Endothelial cell of umbilical vein (primary cell): ENCODE measurements around the gene RINT1. TPM values are rescaled to one million over a fixed set of nuclear protein-coding genes. Genes with fewer than 3 reads are reported as not detected.
A peak's percentile ranks its signal among the peaks of the same experiment; 100 is the strongest.

Experiments used
- BruUV-seq: library from RNA; stranded (reverse); fragments of 400-500 nt; replicated peaks from 2 replicates; lab custom pipeline; 2021; lab: Mats Ljungman, UMichigan
- CTCF ChIA-PET: fragments of 300-600, 350-600 bp; sonication (Branson Sonifier 250); formaldehyde crosslinking; loops from one replicate; lab custom pipeline; 2021; ENCODE audit warnings: antibody characterized with exemption, inconsistent platforms; lab: Charles Lee
- POLR2A ChIA-PET: fragments of 300-600, 350-600 bp; sonication (Branson Sonifier 250); formaldehyde crosslinking; loops from one replicate; lab custom pipeline; 2021; ENCODE audit warnings: antibody characterized with exemption, inconsistent platforms; lab: Charles Lee
- DNase-seq: peaks from one replicate; pipeline ENCODE4 v3.0.0-alpha.2; 2011; ENCODE audit warnings: low read depth, low spot score
- FAIRE-seq: peaks from 2 replicates; lab custom pipeline; 2011; peaks lifted over from hg19 to GRCh38; lab: Jason Lieb, UNC
- H2AFZ ChIP-seq: 2 replicates; pipeline ENCODE4 v1.6.0; 2012; ENCODE audit warnings: low read depth, low read length, control low read depth, inconsistent platforms
- H3K27ac ChIP-seq: 2 replicates; pipeline ENCODE4 v1.5.1; 2011; ENCODE audit warnings: low read depth, mild to moderate bottlenecking, control low read depth, low read length, moderate library complexity; ENCODE audit not compliant: insufficient read depth
- H3K27me3 ChIP-seq, 2 experiments: 2 replicates each; pipeline versions ENCODE4 v1.6.0 to v1.6.1; 2011; ENCODE audit warnings: low read length in 2 of 2, mixed read lengths in 1 of 2; ENCODE audit not compliant: control insufficient read depth in 2 of 2, insufficient read depth in 2 of 2
- H3K36me3 ChIP-seq, 2 experiments: 2 replicates in 1 of 2; 3 replicates in 1 of 2; pipeline ENCODE4 v1.5.1; 2011; ENCODE audit warnings: low read length in 2 of 2, mild to moderate bottlenecking in 1 of 2, moderate library complexity in 1 of 2; ENCODE audit not compliant: control insufficient read depth in 2 of 2, insufficient read depth in 2 of 2; ENCODE audit errors: extremely low read depth in 1 of 2
- H3K4me1 ChIP-seq: 3 replicates; pipeline ENCODE4 v1.5.1; 2011; ENCODE audit warnings: mild to moderate bottlenecking, low read length; ENCODE audit not compliant: control insufficient read depth, insufficient read depth; ENCODE audit errors: extremely low read depth
- H3K4me2 ChIP-seq: 2 replicates; pipeline ENCODE4 v1.6.1; 2011; ENCODE audit warnings: low read length, control low read depth, mixed read lengths; ENCODE audit not compliant: insufficient read depth
- H3K4me3 ChIP-seq, 3 experiments: fragments of 200-600 bp in 1 of 3; sonication (generic), shearing (Covaris generic) in 1 of 3; replicated peaks in 1 of 3; 2 replicates each; pipeline ENCODE4 v1.5.1; 2011 to 2016; ENCODE audit warnings: control low read depth in 3 of 3, low read length in 3 of 3, mild to moderate bottlenecking in 2 of 3, inconsistent platforms in 1 of 3, low read depth in 1 of 3, moderate library complexity in 1 of 3; ENCODE audit not compliant: insufficient read depth in 1 of 3
- H3K79me2 ChIP-seq: 2 replicates; pipeline ENCODE4 v1.6.0; 2012; ENCODE audit warnings: low read length, inconsistent platforms; ENCODE audit not compliant: control insufficient read depth, insufficient read depth
- H3K9ac ChIP-seq: replicated peaks from 2 replicates; pipeline ENCODE3; 2011; ENCODE audit warnings: low read length, control low read depth; ENCODE audit not compliant: insufficient read depth; ENCODE audit errors: extremely low read depth
- H3K9me1 ChIP-seq: replicated peaks from 3 replicates; pipeline ENCODE4 v1.6.0; 2011; ENCODE audit warnings: mild to moderate bottlenecking, low read length; ENCODE audit not compliant: control insufficient read depth, insufficient read depth; ENCODE audit errors: extremely low read depth
- H3K9me3 ChIP-seq: replicated peaks from 2 replicates; pipeline ENCODE4 v1.5.1; 2012; ENCODE audit warnings: low read length, inconsistent platforms; ENCODE audit not compliant: control insufficient read depth, insufficient read depth
- H4K20me1 ChIP-seq: replicated peaks from 2 replicates; pipeline ENCODE3; 2011; ENCODE audit warnings: mild to moderate bottlenecking, low read length; ENCODE audit not compliant: control insufficient read depth, insufficient read depth; ENCODE audit errors: extremely low read depth
- CTCF ChIP-seq, 2 donors: IDR thresholded peaks; 1 replicate in 1 of 2; 2 replicates in 1 of 2; pipeline ENCODE4 v1.5.1; 2011; ENCODE audit warnings: low read length in 2 of 2, mild to moderate bottlenecking in 2 of 2, moderate library complexity in 2 of 2, control low read depth in 1 of 2, inconsistent platforms in 1 of 2, low read depth in 1 of 2; ENCODE audit not compliant: insufficient read depth in 1 of 2; ENCODE audit errors: extremely low read depth in 1 of 2
- EZH2 ChIP-seq: IDR thresholded peaks from 2 replicates; pipeline ENCODE4 v1.6.1; 2012; ENCODE audit warnings: borderline replicate concordance, low read depth, mild to moderate bottlenecking, moderate library complexity, low read length, inconsistent platforms; ENCODE audit not compliant: severe bottlenecking
- FOS ChIP-seq: IDR thresholded peaks from 2 replicates; pipeline ENCODE4 v1.6.1; 2011; ENCODE audit warnings: mild to moderate bottlenecking, low read length, moderate library complexity, borderline replicate concordance; ENCODE audit not compliant: insufficient read depth
- GATA2 ChIP-seq: IDR thresholded peaks from 2 replicates; pipeline ENCODE4 v1.7.0; 2011; ENCODE audit warnings: low read depth, mild to moderate bottlenecking, moderate library complexity, mixed read lengths, low read length; ENCODE audit not compliant: insufficient read length, insufficient read depth
- JUN ChIP-seq: IDR thresholded peaks from 2 replicates; pipeline ENCODE4 v1.6.1; 2011; ENCODE audit warnings: borderline replicate concordance, low read depth; ENCODE audit not compliant: insufficient read length, insufficient read depth
- MAX ChIP-seq: IDR thresholded peaks from 2 replicates; pipeline ENCODE4 v1.6.1; 2011; ENCODE audit not compliant: insufficient read depth, insufficient read length
- MYC ChIP-seq: IDR thresholded peaks from one replicate; pipeline ENCODE4 v1.6.1; 2011; ENCODE audit warnings: mild to moderate bottlenecking, low read depth, low read length
- POLR2A ChIP-seq: IDR thresholded peaks from 2 replicates; pipeline ENCODE4 v1.6.1; 2012; ENCODE audit warnings: low read depth, mild to moderate bottlenecking, control low read depth, low read length
- POLR2AphosphoS5 ChIP-seq: IDR thresholded peaks from 2 replicates; pipeline ENCODE4 v1.6.1; 2012; ENCODE audit warnings: low read depth, mild to moderate bottlenecking, control low read depth, low read length, moderate library complexity; ENCODE audit not compliant: insufficient read depth
- dilution Hi-C: fragments of 300-500 bp; cut with MboI; formaldehyde crosslinking; loops from one replicate; pipeline ENCODE4 v1.15.0; 2019; ENCODE audit warnings: low sequenced_read_pairs; ENCODE audit not compliant: extremely low pct_ligation_motif_present
- intact Hi-C: fragments of 100-400 bp; cut with micrococcal nuclease; formaldehyde crosslinking; loops from one replicate; pipeline ENCODE4 v1.10.0; 2022
- polyA plus RNA-seq, 4 experiments: library from polyadenylated mRNA; depleted of rRNA in 3 of 4; stranded (reverse) in 3 of 4; unstranded in 1 of 4; fragments of >200 nt; gene quantifications; 2 replicates each; pipeline versions ENCODE4 v1.2.1 to v1.2.3, GENCODE V29; 2011 to 2012; ENCODE audit warnings: missing spikeins in 1 of 4
- total RNA-seq: library from RNA; stranded (reverse); gene quantifications from 2 replicates; pipeline ENCODE4 v1.2.3, GENCODE V29; 2021

The RINT1 gene
- total and polyA plus RNA-seq, 2 donors (not counting 3 experiments of a cell fraction or from before 2014, with no cell fraction given), result 10.8 to 23.4 TPM

GRCh38 chr7:105580022-105580740 lies 48.2 kb downstream of the RINT1 start:
- FAIRE-seq, result no peak
- H3K4me2 ChIP-seq, result no peak overlapping the region
- TF ChIP-seq MAX (no peak), EZH2 (no peak), POLR2A (no peak), CTCF (IDR thresholded peaks at IDR 0.05; ENCODE audit: extremely low read depth in 1 of 2, insufficient read depth in 1 of 2, low read depth in 1 of 2, low read length in 2 of 2) (peak in 1 of 2 donors; percentile 1), MYC (no peak), POLR2AphosphoS5 (no peak), FOS (no peak), GATA2 (peak; percentile 35), JUN (no peak)
- peak; percentile 17 for DNase-seq
- no peak overlapping the region for H3K9ac ChIP-seq
- H3K9me3 ChIP-seq, result no peaks in the 10 kb centered on the region
- dilution Hi-C loops, result no loop called here
- intact Hi-C loops, result loop anchor here (10.0 kb wide), 1 partner anchor 435 kb away; no protein-coding TSS in a partner anchor
- no peaks in the 10 kb centered on the region for H4K20me1 ChIP-seq
- ChIA-PET POLR2A (no interaction called here), CTCF (interaction anchor here (1.0 to 2.4 kb wide), 7 partner anchors 9 to 696 kb away, joined by 3 to 11 read pairs (median 4); partner anchors contain the start of gene RINT1)
- no peaks in the 10 kb centered on the region for H3K36me3 ChIP-seq
- H3K4me1 ChIP-seq, result peaks cover 2% of the 10 kb centered on the region
- H3K9me1 ChIP-seq, result no peaks in the 10 kb centered on the region
- H3K27me3 ChIP-seq, result no peaks in the 10 kb centered on the region
- no peak overlapping the region for H3K4me3 ChIP-seq
- no peak overlapping the region for H3K27ac ChIP-seq
- BruUV-seq, result no TSS peak
- H2AFZ ChIP-seq, result no peak overlapping the region
- H3K79me2 ChIP-seq, result no peaks in the 10 kb centered on the region
